MM.1S (cell line): Measurements from ENCODE around the gene GDF2.

ENCODE experiments used
- DNase-seq: peaks from one replicate; pipeline ENCODE4 v3.0.0-alpha.2; 2015
- H2AFZ ChIP-seq: fragments of 300-600 bp; sonication (generic); 2 replicates; pipeline ENCODE4 v1.6.0; 2016; ENCODE audit warnings: antibody characterized with exemption, low read length
- H3F3A ChIP-seq: fragments of 300-600 bp; sonication (generic); 2 replicates; pipeline ENCODE4 v1.6.1; 2016; ENCODE audit warnings: mild to moderate bottlenecking, antibody characterized with exemption, low read length, moderate library complexity, mixed read lengths; ENCODE audit not compliant: insufficient read depth
- H3K27ac ChIP-seq: fragments of 300-600 bp; sonication (generic); 2 replicates; pipeline ENCODE4 v1.5.1; 2016; ENCODE audit warnings: mild to moderate bottlenecking, low read length
- H3K27me3 ChIP-seq: fragments of 300-600 bp; sonication (generic); replicated peaks from 2 replicates; pipeline ENCODE4 v1.6.0; 2016; ENCODE audit warnings: low read length; ENCODE audit not compliant: insufficient read depth
- H3K36me3 ChIP-seq: fragments of 300-600 bp; sonication (generic); replicated peaks from 2 replicates; pipeline ENCODE4 v1.6.1; 2016; ENCODE audit warnings: mild to moderate bottlenecking, low read length, mixed read lengths; ENCODE audit not compliant: insufficient read depth
- H3K4me1 ChIP-seq: fragments of 300-600 bp; sonication (generic); 2 replicates; pipeline ENCODE4 v1.6.1; 2016; ENCODE audit warnings: low read length, mixed read lengths
- H3K4me2 ChIP-seq: fragments of 300-600 bp; sonication (generic); 2 replicates; pipeline ENCODE4 v1.6.0; 2016; ENCODE audit warnings: low read depth, low read length
- H3K4me3 ChIP-seq: fragments of 300-600 bp; sonication (generic); 2 replicates; pipeline ENCODE4 v1.5.1; 2016; ENCODE audit warnings: low read length, mixed read lengths
- H3K79me2 ChIP-seq: fragments of 300-600 bp; sonication (generic); 2 replicates; pipeline ENCODE4 v1.6.1; 2016; ENCODE audit warnings: mixed run types, low read length, mixed read lengths
- H3K9ac ChIP-seq: fragments of 300-600 bp; sonication (generic); 2 replicates; pipeline ENCODE4 v1.6.1; 2016; ENCODE audit warnings: low read length, mixed read lengths
- H3K9me2 ChIP-seq: fragments of 300-600 bp; sonication (generic); replicated peaks from 2 replicates; pipeline ENCODE4 v1.6.1; 2016; ENCODE audit warnings: mild to moderate bottlenecking, low read length, mixed read lengths; ENCODE audit not compliant: insufficient read depth
- H3K9me3 ChIP-seq: fragments of 300-600 bp; sonication (generic); replicated peaks from 2 replicates; pipeline ENCODE4 v1.6.1; 2016; ENCODE audit warnings: mild to moderate bottlenecking, low read length, mixed read lengths; ENCODE audit not compliant: insufficient read depth
- H4K20me1 ChIP-seq: fragments of 300-600 bp; sonication (generic); 2 replicates; pipeline ENCODE4 v1.6.1; 2016; ENCODE audit warnings: mild to moderate bottlenecking, low read length, moderate library complexity, mixed read lengths; ENCODE audit not compliant: insufficient read depth
- CTCF ChIP-seq: fragments of 300-600 bp; sonication (generic); IDR thresholded peaks from 2 replicates; pipeline ENCODE4 v1.5.1; 2016; ENCODE audit warnings: antibody characterized with exemption, low read length, mixed read lengths
- EZH2 ChIP-seq: fragments of 300-600 bp; sonication (generic); optimal IDR thresholded peaks from 2 replicates; pipeline ENCODE3; 2017; ENCODE audit warnings: low read depth, mild to moderate bottlenecking, antibody characterized with exemption, low read length, mixed read lengths
- EZH2phosphoT487 ChIP-seq: fragments of 300-600 bp; sonication (generic); IDR thresholded peaks from 2 replicates; pipeline ENCODE4 v1.6.1; 2018; ENCODE audit warnings: antibody characterized with exemption, low read length

GDF2 gene

GRCh38 chr10:47366181-47366631, 44.0 kb downstream of the GDF2 start:
- Histone ChIP-seq H3K9me2 (no peaks in the 10 kb centered on the region), H3K27me3 (peaks cover 74% of the 10 kb centered on the region), H3K36me3 (no peaks in the 10 kb centered on the region), H3F3A (no peaks in the 10 kb centered on the region; the same call in 1 of the 2 replicates), H3K4me1 (no peaks in the 10 kb centered on the region), H3K4me3 (no peak overlapping the region), H3K9me3 (no peaks in the 10 kb centered on the region), H3K9ac (no peak overlapping the region), H2AFZ (no peak overlapping the region), H3K27ac (no peak overlapping the region), H4K20me1 (no peaks in the 10 kb centered on the region; the same call in 1 of the 2 replicates), H3K79me2 (no peaks in the 10 kb centered on the region), H3K4me2 (no peak overlapping the region)
- TF ChIP-seq CTCF (no peak), EZH2 (no peak), EZH2phosphoT487 (no peak)
- DNase-seq = no peak

- TF ChIP-seq CTCF (no peak), EZH2phosphoT487 (no peak), EZH2 (no peak)
- Histone ChIP-seq H4K20me1 (no peaks in the 10 kb centered on the region; the same call in 1 of the 2 replicates), H3K9me2 (no peaks in the 10 kb centered on the region), H3K4me1 (no peaks in the 10 kb centered on the region), H3K4me2 (no peak overlapping the region), H2AFZ (no peak overlapping the region), H3K27me3 (peaks cover 76% of the 10 kb centered on the region), H3K79me2 (no peaks in the 10 kb centered on the region), H3K36me3 (no peaks in the 10 kb centered on the region), H3K9ac (no peak overlapping the region), H3F3A (no peaks in the 10 kb centered on the region; the same call in 1 of the 2 replicates), H3K27ac (no peak overlapping the region), H3K9me3 (no peaks in the 10 kb centered on the region), H3K4me3 (no peak overlapping the region)
- no peak for DNase-seq
These were observed 44.6 kb downstream of the GDF2 start for GRCh38 chr10:47366731-47367460.

GRCh38 chr10:47367646-47368045, 45.4 kb downstream of the GDF2 start:
- Histone ChIP-seq H3K27me3 (peaks cover 73% of the 10 kb centered on the region), H3K9me3 (no peaks in the 10 kb centered on the region), H3F3A (no peaks in the 10 kb centered on the region; the same call in 1 of the 2 replicates), H3K79me2 (no peaks in the 10 kb centered on the region), H3K9me2 (no peaks in the 10 kb centered on the region), H3K36me3 (no peaks in the 10 kb centered on the region), H2AFZ (no peak overlapping the region), H3K9ac (no peak overlapping the region), H3K27ac (no peak overlapping the region), H4K20me1 (no peaks in the 10 kb centered on the region; the same call in 1 of the 2 replicates), H3K4me2 (no peak overlapping the region), H3K4me1 (no peaks in the 10 kb centered on the region), H3K4me3 (no peak overlapping the region)
- no peak for TF ChIP-seq CTCF
- no peak for TF ChIP-seq EZH2
- TF ChIP-seq EZH2phosphoT487 = no peak
- no peak for DNase-seq
